Activated CD8-positive, alpha-beta T cell treated with anti-CD3 and anti-CD28 coated beads, Interleukin-2, amount 10 ng/mL, durations not matched to agents 7 days and 5 days (primary cell): ENCODE results near the gene ZNF594. TPM values are rescaled to one million over a fixed set of nuclear protein-coding genes. Genes with fewer than 3 reads are reported as not detected.
A peak's percentile ranks its signal among the peaks of the same experiment; 100 is the strongest.
"Not testable (repeated sequence)": the region's sequence is repeated elsewhere in the genome, so short reads cannot be mapped to it uniquely, and the experiment has no call there.

Experiments used
- ATAC-seq: fragments of 150-1000 bp; cut with Tn5 transposase; one replicate; pipeline ENCODE4 v1.10.0; 2021; ENCODE audit warnings: moderate library complexity
- CTCF ChIA-PET: fragments of 350-600 bp; sonication (Branson Sonifier 250); formaldehyde crosslinking; loops from one replicate; lab custom pipeline; 2021; ENCODE audit warnings: antibody characterized with exemption; lab: Charles Lee
- POLR2A ChIA-PET: fragments of 350-600 bp; sonication (Branson Sonifier 250); formaldehyde crosslinking; loops from one replicate; lab custom pipeline; 2021; ENCODE audit warnings: antibody characterized with exemption; lab: Charles Lee
- DNase-seq: peaks from one replicate; pipeline ENCODE4 v3.0.0-alpha.2; 2020
- H3K27ac Mint-ChIP-seq: one replicate; pipeline ENCODE4 v1.8.0; 2021; ENCODE audit warnings: mild to moderate bottlenecking, mixed read lengths
- H3K27me3 Mint-ChIP-seq: one replicate; pipeline ENCODE4 v1.8.0; 2021; ENCODE audit warnings: low read depth, mixed read lengths
- H3K36me3 Mint-ChIP-seq: one replicate; pipeline ENCODE4 v1.8.0; 2021; ENCODE audit warnings: low read depth, mixed read lengths
- H3K4me1 Mint-ChIP-seq: one replicate; pipeline ENCODE4 v1.8.0; 2021; ENCODE audit warnings: low read depth, mixed read lengths
- H3K4me3 Mint-ChIP-seq: one replicate; pipeline ENCODE4 v1.8.0; 2021; ENCODE audit warnings: mild to moderate bottlenecking, mixed read lengths
- H3K9me3 Mint-ChIP-seq: one replicate; pipeline ENCODE4 v1.8.0; 2022; ENCODE audit warnings: mixed read lengths; ENCODE audit not compliant: insufficient read depth
- total RNA-seq, 2 experiments: library from RNA; stranded (reverse); gene quantifications; one replicate each; pipeline ENCODE4 v1.2.3, GENCODE V29; 2021

Gene ZNF594
- total RNA-seq, 2 experiments from 2014 or later, result 11.8 to 12.7 TPM

DNA sequence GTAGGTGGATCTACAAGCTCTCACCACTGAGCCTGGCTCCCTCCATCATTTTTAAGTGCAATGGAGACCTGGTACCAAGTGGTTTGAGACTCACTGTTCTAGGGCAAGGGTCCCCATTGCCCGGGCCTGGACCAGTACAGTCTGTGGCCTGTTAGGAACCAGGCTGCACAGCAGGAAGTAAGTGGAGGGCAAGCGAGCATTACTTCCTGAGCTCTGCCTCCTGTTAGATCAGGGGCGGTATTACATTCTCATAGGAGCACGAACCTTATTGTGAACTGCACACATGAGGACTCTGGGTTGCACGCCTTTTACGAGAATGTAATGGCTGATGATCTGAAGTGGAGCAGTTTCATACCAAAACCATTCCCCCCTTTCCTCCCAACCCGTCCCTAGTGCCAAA is 6.8 kb upstream of the ZNF594 start:
- H3K27ac Mint-ChIP-seq, result peak overlapping the region; percentile 30
- ChIA-PET CTCF (interaction anchor here (0.8 to 2.6 kb wide), 6 partner anchors 29 to 252 kb away, joined by 3 to 22 read pairs (median 4); partner anchors contain the start of gene C1QBP), POLR2A (no interaction called here)
- no peaks in the 10 kb centered on the region for H3K27me3 Mint-ChIP-seq
- DNase-seq, result no peak
- no peak for ATAC-seq
- H3K4me3 Mint-ChIP-seq, result no peak overlapping the region
- H3K4me1 Mint-ChIP-seq, result peaks cover 8% of the 10 kb centered on the region
- H3K9me3 Mint-ChIP-seq, result no peaks in the 10 kb centered on the region
- H3K36me3 Mint-ChIP-seq, result no peaks in the 10 kb centered on the region

DNA sequence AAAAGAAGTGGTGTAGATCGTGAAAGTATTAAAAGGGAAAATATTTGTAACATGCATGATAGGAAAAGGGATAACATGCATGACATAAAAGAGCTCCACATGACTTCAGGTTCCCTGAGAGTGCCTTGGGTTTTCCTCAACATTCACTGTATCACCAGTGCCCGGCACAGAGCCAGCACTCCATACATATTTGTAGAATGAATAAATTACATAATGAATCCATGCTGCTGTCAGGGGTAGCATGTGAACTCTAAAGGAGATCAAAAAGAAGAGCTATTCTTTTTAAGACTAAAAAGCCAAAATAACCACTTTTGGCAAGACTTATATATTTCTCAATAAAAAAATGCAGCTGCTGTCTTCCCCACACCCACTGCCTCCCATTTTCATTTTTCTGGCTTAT is 2.7 kb upstream of the ZNF594 start:
- ChIA-PET POLR2A (no interaction called here), CTCF (interaction anchor here (1.0 to 2.1 kb wide), 2 partner anchors 44 to 245 kb away, joined by 3 to 5 read pairs; partner anchors contain the start of gene C1QBP)
- ATAC-seq (no peak), DNase-seq (no peak)
- Mint-ChIP-seq H3K9me3 (peaks cover 5% of the 10 kb centered on the region), H3K4me1 (peaks cover 36% of the 10 kb centered on the region), H3K27me3 (no peaks in the 10 kb centered on the region), H3K4me3 (no peak overlapping the region), H3K36me3 (peaks cover 26% of the 10 kb centered on the region), H3K27ac (no peak overlapping the region)

DNA sequence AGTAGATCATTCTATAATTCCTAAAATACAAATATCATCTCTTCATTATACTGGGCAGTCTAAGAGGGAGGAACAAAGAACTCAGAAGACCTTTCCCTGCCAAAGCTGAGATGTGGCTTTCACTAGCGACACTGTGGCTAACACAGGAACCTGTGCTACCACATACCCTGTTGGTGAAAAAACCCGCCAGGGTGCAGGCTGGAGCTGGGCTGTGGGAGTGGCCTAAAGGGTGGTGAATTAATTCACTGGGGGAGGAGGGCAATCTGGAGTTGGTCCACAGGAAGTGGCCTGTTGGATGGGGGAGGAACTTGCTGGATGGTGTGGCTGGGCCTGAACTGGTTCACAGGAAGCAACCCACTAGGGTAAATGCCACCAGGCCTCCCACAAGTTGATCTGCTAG is 7.4 kb downstream of the ZNF594 start:
- H3K4me1 Mint-ChIP-seq, result peaks cover 5% of the 10 kb centered on the region
- H3K4me3 Mint-ChIP-seq, result no peak overlapping the region
- no peak overlapping the region for H3K27ac Mint-ChIP-seq
- peaks cover 79% of the 10 kb centered on the region for H3K36me3 Mint-ChIP-seq
- DNase-seq (no peak), ATAC-seq (no peak)
- H3K9me3 Mint-ChIP-seq, result peaks cover 63% of the 10 kb centered on the region
- ChIA-PET CTCF (no interaction called here), POLR2A (no interaction called here)
- no peaks in the 10 kb centered on the region for H3K27me3 Mint-ChIP-seq

- no peak for ATAC-seq
- Mint-ChIP-seq H3K9me3 (peaks cover 67% of the 10 kb centered on the region), H3K4me3 (no peak overlapping the region), H3K27me3 (no peaks in the 10 kb centered on the region), H3K36me3 (peaks cover 80% of the 10 kb centered on the region), H3K27ac (no peak overlapping the region), H3K4me1 (peaks cover 5% of the 10 kb centered on the region)
- ChIA-PET POLR2A (interaction anchor here (1.7 kb wide), 1 partner anchor 8 kb away, joined by 7 read pairs; the partner anchor contains the start of gene ZNF594), CTCF (no interaction called here)
- no peak for DNase-seq
Measured at GRCh38 chr17:5183410-5183793, 8.3 kb downstream of the ZNF594 start.

GRCh38 chr17:5182597-5183409 is 8.9 kb downstream of the ZNF594 start:
- ATAC-seq (no peak), DNase-seq (no peak)
- CTCF ChIA-PET, result interaction anchor here (0.9 to 1.8 kb wide), 2 partner anchors 8 to 67 kb away, joined by 3 to 4 read pairs; partner anchors contain the start of gene ZNF594
- H3K27ac Mint-ChIP-seq, result no peak overlapping the region
- peaks cover 67% of the 10 kb centered on the region for H3K9me3 Mint-ChIP-seq
- H3K4me3 Mint-ChIP-seq, result no peak overlapping the region
- H3K4me1 Mint-ChIP-seq, result peaks cover 5% of the 10 kb centered on the region
- H3K36me3 Mint-ChIP-seq, result peaks cover 74% of the 10 kb centered on the region
- no peaks in the 10 kb centered on the region for H3K27me3 Mint-ChIP-seq
- POLR2A ChIA-PET, result interaction anchor here (1.7 kb wide), 1 partner anchor 9 kb away, joined by 7 read pairs; the partner anchor contains the start of gene ZNF594

DNA sequence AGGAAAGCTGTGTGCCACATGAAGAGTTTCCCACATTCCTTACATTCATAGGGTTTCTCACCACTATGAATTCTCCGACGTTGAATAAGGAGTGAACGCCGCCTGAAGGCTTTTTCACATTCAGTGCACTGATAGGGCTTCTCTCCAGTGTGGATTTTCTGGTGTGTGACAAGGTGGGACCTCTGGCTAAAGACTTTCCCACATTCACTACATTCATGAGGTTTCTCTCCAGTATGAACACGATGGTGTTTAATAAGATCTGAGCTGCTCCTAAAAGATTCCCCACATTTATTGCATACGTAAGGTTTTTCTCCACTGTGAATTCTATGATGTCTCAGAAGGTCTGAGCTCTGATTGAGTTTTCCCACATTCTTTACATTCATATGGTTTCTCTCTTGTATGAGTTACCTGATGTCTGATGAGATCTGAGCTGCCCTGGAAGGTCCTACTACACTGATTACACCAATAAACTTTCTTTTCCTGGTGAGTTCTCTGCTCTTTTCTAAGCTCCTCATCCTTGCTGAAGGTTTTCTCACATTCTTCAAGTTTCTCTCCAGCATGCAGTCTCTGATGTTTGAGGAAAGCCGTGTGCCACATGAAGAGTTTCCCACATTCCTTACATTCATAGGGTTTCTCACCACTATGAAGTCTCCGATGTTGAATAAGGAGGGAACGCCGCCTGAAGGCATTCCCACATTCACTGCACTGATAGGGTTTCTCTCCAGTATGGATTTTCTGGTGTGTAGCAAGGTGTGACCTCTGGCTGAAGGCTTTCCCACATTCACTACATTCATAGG is 10.0 kb downstream of the ZNF594 start:
- ATAC-seq (no peak), DNase-seq (no peak)
- Mint-ChIP-seq H3K27ac (no peak overlapping the region), H3K4me1 (peaks cover 5% of the 10 kb centered on the region), H3K4me3 (no peak overlapping the region), H3K9me3 (peaks cover 62% of the 10 kb centered on the region), H3K27me3 (no peaks in the 10 kb centered on the region), H3K36me3 (peaks cover 68% of the 10 kb centered on the region)
- CTCF ChIA-PET, result interaction anchor here (0.9 to 1.8 kb wide), 2 partner anchors 10 to 68 kb away, joined by 3 to 4 read pairs; partner anchors contain the start of gene ZNF594
- POLR2A ChIA-PET, result interaction anchor here (0.9 kb wide), 1 partner anchor 10 kb away, joined by 3 read pairs; the partner anchor contains the start of gene ZNF594

DNA sequence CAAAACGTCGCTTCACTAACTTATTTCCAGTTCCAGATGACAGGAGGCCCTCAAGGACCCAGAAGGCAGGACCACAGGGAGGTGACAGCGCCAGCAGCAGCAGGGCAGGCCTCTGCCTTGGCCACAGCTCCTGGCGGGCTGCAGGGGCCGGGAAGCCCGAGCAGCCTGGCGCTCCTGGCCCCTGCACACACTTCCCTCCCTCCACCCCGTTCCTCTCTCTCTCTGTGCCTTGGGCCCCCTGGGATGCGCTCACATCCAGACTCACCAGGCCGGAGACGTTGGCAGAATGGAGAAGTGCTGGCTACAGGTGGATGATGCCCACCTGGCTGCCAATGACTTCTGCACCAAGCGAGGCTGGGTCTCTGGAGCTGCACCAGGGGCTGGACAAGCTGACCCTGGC is 12.7 kb downstream of the ZNF594 start:
- peaks cover 61% of the 10 kb centered on the region for H3K9me3 Mint-ChIP-seq
- DNase-seq (no peak), ATAC-seq (no peak)
- H3K27me3 Mint-ChIP-seq, result no peaks in the 10 kb centered on the region
- peaks cover 60% of the 10 kb centered on the region for H3K36me3 Mint-ChIP-seq
- ChIA-PET POLR2A (no interaction called here), CTCF (no interaction called here)
- no peak overlapping the region for H3K4me3 Mint-ChIP-seq
- H3K4me1 Mint-ChIP-seq, result no peaks in the 10 kb centered on the region
- H3K27ac Mint-ChIP-seq, result no peak overlapping the region

DNA sequence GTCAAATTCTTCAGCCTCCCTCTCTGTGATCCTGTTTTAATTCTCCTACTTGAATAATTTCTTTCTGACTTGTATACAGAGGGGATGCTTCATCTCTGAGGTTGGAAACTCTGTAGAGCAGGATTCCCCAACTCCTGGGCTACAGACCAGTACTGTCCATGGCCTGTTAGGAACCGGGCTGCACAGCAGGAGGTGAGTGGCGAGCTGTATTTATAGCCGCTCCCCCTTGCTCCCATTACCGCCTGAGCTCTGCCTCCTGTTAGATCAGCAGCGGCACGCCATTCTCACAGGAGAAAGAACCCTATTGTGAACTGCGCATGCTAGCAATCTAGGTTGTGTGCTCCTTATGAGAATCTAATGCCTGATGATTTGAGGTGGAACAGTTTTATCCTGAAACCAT is 16.6 kb downstream of the ZNF594 start:
- DNase-seq, H3K27me3 Mint-ChIP-seq, ATAC-seq, H3K4me3 Mint-ChIP-seq, H3K4me1 Mint-ChIP-seq, POLR2A ChIA-PET, CTCF ChIA-PET, H3K27ac Mint-ChIP-seq: not testable (repeated sequence)
- H3K9me3 Mint-ChIP-seq, result peaks cover 39% of the 10 kb centered on the region
- peaks cover 33% of the 10 kb centered on the region for H3K36me3 Mint-ChIP-seq

GRCh38 chr17:5165791-5166564 is 25.7 kb downstream of the ZNF594 start:
- CTCF ChIA-PET, H3K36me3 Mint-ChIP-seq: not testable (repeated sequence)

DNA sequence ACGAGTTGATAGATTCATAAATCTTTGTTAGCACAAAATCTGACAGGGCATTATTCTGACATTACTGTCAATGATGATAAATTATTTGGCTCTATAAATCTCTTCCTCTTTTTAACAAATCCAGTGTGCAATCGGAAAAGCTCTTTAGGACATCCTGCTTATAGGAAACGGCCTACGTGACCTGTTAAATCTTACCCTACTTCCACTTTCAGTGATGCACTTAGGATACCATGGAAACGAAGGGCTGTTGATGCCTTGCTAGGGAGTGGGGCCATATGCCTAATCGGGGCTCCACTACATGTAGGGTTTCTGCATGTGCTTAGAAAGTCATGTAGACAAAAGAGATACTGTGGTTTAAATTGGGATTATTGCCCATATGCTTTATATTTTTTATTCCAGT is 27.2 kb downstream of the ZNF594 start:
- Mint-ChIP-seq H3K27ac (no peak overlapping the region), H3K27me3 (peaks cover 11% of the 10 kb centered on the region), H3K9me3 (no peaks in the 10 kb centered on the region), H3K4me3 (no peak overlapping the region), H3K4me1 (no peaks in the 10 kb centered on the region), H3K36me3 (no peaks in the 10 kb centered on the region)
- ATAC-seq (no peak), DNase-seq (no peak)
- POLR2A ChIA-PET, result no interaction called here
- CTCF ChIA-PET, result no interaction called here

More at GRCh38 chr17:5165791-5166564, 25.7 kb downstream of the ZNF594 start:
- H3K4me1 Mint-ChIP-seq, H3K4me3 Mint-ChIP-seq, H3K9me3 Mint-ChIP-seq, H3K27ac Mint-ChIP-seq, DNase-seq, ATAC-seq: not testable (repeated sequence)
- POLR2A ChIA-PET, result interaction anchor here (0.7 kb wide), 1 partner anchor 46 kb away, joined by 3 read pairs; no protein-coding TSS in a partner anchor
- H3K27me3 Mint-ChIP-seq, result peaks cover 10% of the 10 kb centered on the region

DNA sequence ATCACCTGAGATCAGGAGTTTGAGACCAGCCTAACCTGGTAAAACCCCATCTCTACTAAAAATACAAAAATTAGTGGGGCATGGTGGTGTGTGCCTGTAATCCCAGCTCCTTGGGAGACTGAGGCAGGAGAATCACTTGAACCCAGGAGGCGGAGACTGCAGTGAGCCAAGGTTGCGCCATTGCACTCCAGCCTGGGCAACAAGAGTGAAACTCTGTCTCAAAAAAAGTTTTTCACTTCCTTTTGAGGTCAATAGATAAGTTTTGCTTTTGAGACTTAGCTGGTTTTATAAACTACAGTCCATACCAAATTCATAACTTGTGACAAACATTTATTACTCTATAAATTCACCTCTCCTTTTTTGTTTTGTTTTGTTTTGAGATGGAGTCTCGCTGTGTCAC is 29.9 kb downstream of the ZNF594 start:
- peaks cover 20% of the 10 kb centered on the region for H3K27me3 Mint-ChIP-seq
- H3K27ac Mint-ChIP-seq, H3K4me3 Mint-ChIP-seq, POLR2A ChIA-PET, CTCF ChIA-PET, H3K36me3 Mint-ChIP-seq, DNase-seq, H3K4me1 Mint-ChIP-seq, ATAC-seq, H3K9me3 Mint-ChIP-seq: not testable (repeated sequence)
